GM19023 (cell line): ENCODE results near the gene COL18A1.
"Not testable (repeated sequence)": the region's sequence is repeated elsewhere in the genome, so short reads cannot be mapped to it uniquely, and the experiment has no call there.

Source experiments
- ATAC-seq: cut with Tn5 transposase; IDR thresholded peaks from one replicate; pipeline ENCODE4 v1.9.1; 2021; ENCODE audit warnings: mild to moderate bottlenecking, moderate library complexity; ENCODE audit not compliant: unreplicated experiment

COL18A1 gene

GRCh38 chr21:45502600-45502999 is 97.6 kb downstream of the COL18A1 start:
- ATAC-seq, result no peak

DNA sequence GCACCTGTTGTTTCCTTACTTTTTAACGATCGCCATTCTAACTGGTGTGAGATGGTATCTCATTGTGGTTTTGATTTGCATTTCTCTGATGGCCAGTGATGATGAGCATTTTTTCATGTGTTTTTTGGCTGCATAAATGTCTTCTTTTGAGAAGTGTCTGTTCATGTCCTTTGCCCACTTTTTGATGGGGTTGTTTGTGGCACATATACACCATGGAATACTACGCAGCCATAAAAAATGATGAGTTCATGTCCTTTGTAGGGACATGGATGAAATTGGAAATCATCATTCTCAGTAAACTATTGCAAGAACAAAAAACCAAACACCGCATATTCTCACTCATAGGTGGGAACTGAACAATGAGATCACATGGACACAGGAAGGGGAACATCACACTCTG is 98.3 kb downstream of the COL18A1 start:
- ATAC-seq, result not testable (repeated sequence)

DNA sequence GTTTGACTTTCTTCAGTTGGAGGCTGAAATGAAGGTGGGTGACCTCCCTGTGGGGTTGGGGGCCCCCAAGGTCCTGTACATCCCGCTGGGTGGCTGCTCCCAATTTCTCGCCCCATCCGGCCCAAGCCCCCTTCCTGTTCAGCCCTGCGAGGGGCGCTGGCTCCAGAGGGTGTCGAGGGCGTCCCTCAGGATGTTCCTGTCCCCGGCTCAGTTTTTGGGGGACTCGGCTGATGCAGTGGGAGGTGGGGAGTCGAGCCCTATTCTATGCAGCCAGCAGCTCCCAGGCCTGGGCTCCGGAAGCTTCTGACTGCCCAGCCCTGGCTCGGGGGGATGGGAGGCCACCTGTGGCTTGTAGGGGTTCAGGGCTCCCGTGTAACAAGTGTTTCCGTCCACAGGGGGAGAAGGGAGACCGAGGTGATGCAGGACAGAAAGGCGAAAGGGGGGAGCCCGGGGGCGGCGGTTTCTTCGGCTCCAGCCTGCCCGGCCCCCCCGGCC is 99.1 kb downstream of the COL18A1 start:
- no peak for ATAC-seq

DNA sequence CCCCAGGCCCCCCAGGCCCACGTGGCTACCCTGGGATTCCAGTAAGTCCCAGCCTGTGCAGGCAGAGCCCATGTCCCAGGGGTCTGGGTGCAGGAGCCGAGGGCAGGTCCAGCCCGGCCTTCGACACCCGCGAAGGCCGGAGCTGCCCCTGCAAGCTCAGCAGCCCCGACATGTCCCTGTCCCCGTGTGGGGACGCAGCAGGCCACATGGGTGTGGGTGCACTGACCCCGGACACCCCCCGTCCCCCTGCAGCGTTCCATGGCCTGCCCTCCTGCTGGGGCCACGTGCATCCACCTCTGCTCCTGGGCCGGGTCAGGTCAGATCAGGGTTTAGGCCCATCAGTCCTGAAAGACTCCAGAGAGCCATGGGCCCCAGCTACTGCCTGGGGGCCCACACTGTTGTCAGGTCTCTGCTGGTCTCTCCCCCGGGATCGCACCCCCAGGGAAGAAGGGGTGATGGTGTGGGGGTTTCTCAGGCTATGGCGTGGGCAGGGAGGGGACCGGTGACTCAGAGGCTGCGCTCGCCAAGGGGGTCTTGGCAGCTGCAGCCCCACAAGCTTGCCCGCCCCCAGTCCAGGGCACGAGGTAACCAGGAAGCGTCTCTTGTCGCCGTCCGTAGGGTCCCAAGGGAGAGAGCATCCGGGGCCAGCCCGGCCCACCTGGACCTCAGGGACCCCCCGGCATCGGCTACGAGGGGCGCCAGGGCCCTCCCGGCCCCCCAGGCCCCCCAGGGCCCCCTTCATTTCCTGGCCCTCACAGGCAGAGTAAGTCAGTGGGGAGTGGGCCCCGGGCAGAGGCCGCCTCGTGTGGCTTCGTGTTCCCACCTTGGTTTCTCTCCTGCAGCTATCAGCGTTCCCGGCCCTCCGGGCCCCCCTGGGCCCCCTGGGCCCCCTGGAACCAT is 99.8 kb downstream of the COL18A1 start:
- ATAC-seq, result no peak

DNA sequence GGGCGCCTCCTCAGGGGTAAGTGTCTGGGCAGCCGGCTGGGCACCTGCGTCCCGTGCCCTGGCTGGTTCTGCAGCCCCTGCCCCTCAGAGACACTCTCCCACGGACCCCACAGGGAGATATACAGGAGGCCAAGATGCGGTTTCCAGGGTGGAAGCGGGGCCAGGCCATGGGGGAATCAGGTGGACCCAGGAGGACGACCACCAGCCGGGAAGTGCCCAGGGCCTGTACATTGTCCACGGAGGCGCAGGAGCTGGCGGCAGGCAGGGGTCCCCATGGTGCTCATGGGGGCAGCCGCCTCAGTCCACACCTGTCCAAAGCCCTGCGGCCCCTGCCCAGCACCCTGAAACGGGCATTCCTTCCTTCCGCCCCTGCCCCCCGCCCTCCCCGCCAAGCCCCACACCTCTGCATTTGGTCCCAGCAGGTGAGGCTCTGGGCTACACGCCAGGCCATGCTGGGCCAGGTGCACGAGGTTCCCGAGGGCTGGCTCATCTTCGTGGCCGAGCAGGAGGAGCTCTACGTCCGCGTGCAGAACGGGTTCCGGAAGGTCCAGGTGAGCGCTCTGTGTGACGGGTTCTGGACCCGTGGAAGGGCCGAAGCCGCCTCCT is 100.6 kb downstream of the COL18A1 start:
- no peak for ATAC-seq

GRCh38 chr21:45506241-45506817 is 101.4 kb downstream of the COL18A1 start:
- no peak for ATAC-seq

GRCh38 chr21:45506836-45507522 is 102.0 kb downstream of the COL18A1 start:
- ATAC-seq, result no peak

- ATAC-seq, result no peak
Measured at GRCh38 chr21:45507523-45507875, 102.5 kb downstream of the COL18A1 start.

DNA sequence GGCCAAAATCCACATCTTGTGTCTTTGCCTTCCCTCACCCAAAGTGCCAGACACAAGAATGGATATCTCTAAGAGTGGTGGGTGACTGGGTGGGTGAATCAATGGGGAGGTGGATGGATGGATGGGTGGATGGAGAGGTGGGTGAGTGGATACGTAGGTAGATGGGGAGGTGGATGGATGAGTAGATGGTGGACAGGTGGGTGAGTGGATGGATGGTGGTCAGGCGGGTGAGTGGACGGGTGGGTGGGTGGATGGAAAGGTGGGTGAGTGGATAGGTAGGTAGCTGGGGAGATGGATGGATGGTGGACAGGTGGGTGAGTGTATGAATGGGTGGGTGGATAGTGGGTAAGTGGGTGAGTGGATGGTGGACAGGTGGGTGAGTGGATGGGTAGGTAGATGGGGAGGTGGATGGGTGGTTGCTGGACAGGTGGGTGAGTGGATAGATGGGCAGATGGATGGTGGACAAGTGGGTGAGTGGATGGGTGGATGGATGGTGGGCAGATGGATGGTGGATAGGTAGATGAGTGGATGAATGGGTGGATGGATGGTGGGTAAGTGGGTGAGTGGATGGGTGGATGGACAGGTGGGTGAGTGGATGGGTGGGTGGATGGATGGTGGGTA is 103.0 kb downstream of the COL18A1 start:
- ATAC-seq, result no peak

DNA sequence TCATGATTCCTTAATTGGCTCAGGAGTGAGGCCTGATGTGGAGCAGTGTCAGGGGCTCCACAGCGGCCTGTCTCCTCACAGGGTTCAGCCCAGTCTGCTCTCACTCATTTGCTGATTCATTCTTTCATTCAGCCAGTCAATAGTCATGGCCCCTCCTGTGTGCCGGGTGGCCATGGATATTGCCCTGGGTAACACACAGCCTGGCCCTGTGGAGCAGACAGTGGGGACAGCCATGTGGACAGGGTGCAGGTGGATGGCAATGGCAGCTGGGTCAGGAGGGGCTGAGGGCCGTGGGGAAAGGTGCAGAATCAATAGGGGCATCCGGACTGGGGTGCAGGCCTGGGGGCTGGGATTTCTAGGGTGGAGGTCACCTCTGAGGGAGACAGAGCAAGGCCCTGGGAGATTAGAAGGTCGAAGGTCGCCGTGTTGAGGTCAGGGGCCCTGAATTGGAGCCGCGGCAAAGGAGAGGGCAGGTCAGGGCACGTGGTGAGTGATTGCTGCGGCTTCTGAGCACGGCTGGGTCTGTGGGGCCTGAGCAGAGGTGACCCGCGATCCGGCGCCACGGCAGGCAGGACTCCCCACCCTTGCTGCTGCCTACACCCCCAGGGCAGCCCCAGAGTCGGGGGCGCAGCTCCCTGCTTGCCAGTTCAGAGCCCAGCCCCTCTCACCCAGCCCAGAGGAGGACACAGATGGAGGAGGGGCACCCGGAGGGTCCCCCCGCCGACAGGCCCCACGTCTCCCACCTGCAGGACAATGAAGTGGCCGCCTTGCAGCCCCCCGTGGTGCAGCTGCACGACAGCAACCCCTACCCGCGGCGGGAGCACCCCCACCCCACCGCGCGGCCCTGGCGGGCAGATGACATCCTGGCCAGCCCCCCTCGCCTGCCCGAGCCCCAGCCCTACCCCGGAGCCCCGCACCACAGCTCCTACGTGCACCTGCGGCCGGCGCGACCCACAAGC is 103.9 kb downstream of the COL18A1 start:
- no peak for ATAC-seq

GRCh38 chr21:45509566-45510465 is 104.9 kb downstream of the COL18A1 start:
- no peak for ATAC-seq

GRCh38 chr21:45510466-45510955 is 105.5 kb downstream of the COL18A1 start:
- no peak for ATAC-seq

GRCh38 chr21:45511007-45511406 is 106.0 kb downstream of the COL18A1 start:
- no peak for ATAC-seq

DNA sequence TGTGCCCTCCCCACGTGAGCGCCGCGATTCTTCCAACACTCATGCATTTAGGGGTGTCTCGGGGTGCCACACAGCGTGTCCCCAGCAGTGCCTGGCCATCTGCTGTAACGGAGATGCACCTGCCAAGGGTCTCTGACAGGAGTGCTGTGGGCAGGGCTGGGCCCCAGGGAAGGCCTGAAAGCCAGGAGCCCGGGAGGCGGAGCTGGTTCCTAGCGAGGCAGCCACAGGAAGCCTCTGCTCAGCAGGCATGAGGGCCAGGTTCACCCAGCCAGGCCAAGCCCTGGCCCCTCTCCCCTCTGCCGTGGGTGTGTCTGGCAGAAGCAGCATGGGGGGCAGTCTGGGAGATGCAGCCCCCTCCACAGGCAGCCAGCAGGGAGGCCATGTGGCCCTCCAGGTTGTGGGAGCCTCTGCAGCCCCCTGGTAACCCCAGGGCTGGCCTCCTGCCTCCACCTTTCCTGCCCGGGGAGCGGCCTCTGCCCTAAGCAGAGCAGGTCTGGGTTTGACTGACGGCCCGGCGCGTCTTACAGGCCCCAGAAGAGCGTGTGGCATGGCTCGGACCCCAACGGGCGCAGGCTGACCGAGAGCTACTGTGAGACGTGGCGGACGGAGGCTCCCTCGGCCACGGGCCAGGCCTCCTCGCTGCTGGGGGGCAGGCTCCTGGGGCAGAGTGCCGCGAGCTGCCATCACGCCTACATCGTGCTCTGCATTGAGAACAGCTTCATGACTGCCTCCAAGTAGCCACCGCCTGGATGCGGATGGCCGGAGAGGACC is 106.9 kb downstream of the COL18A1 start:
- no peak for ATAC-seq

DNA sequence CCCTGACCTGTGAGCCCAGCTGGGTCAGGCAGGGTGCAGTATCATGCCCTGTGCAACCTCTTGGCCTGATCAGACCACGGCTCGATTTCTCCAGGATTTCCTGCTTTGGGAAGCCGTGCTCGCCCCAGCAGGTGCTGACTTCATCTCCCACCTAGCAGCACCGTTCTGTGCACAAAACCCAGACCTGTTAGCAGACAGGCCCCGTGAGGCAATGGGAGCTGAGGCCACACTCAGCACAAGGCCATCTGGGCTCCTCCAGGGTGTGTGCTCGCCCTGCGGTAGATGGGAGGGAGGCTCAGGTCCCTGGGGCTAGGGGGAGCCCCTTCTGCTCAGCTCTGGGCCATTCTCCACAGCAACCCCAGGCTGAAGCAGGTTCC is 107.6 kb downstream of the COL18A1 start:
- ATAC-seq, result no peak

DNA sequence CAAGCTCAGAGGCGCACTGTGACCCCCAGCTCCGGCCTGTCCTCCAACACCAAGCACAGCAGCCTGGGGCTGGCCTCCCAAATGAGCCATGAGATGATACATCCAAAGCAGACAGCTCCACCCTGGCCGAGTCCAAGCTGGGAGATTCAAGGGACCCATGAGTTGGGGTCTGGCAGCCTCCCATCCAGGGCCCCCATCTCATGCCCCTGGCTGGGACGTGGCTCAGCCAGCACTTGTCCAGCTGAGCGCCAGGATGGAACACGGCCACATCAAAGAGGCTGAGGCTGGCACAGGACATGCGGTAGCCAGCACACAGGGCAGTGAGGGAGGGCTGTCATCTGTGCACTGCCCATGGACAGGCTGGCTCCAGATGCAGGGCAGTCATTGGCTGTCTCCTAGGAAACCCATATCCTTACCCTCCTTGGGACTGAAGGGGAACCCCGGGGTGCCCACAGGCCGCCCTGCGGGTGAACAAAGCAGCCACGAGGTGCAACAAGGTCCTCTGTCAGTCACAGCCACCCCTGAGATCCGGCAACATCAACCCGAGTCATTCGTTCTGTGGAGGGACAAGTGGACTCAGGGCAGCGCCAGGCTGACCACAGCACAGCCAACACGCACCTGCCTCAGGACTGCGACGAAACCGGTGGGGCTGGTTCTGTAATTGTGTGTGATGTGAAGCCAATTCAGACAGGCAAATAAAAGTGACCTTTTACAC is 108.2 kb downstream of the COL18A1 start:
- no peak for ATAC-seq

- ATAC-seq, result no peak
Measured at GRCh38 chr21:45513741-45514310, 108.9 kb downstream of the COL18A1 start.
